Measurements from ENCODE around the gene RAD51B. TPM values are rescaled to one million over a fixed set of nuclear protein-coding genes. Genes with fewer than 3 reads are reported as not detected.

The RAD51B gene
- total RNA-seq, 2 donors from 2014 or later: 22.8 to 33.8 TPM

- no peak for TF ChIP-seq CTCF (conservative IDR thresholded peaks at IDR 0.05)
- Histone ChIP-seq H3K9me3 (ENCODE audit: control insufficient read depth, low read length) (no peaks in the 10 kb centered on the region), H3K4me1 (ENCODE audit: control insufficient read depth, insufficient read depth, low read length) (peaks cover 18% of the 10 kb centered on the region), H3K27me3 (ENCODE audit: control insufficient read depth, insufficient read depth, low read length, poor library complexity, severe bottlenecking) (no peaks in the 10 kb centered on the region), H3K27ac (ENCODE audit: low read depth, low read length) (no peak overlapping the region), H3K4me3 (ENCODE audit: low read length) (no peak overlapping the region), H3K9ac (ENCODE audit: extremely low read depth, low read length, poor library complexity, severe bottlenecking) (no peak overlapping the region), H3K36me3 (ENCODE audit: control insufficient read depth, insufficient read depth, low read length) (no peaks in the 10 kb centered on the region)
- Mint-ChIP-seq H3K4me1 (peaks cover 36% of the 10 kb centered on the region), H3K27me3 (ENCODE audit: insufficient read depth) (no peaks in the 10 kb centered on the region), H3K27ac (no peak overlapping the region), H3K9me3 (no peaks in the 10 kb centered on the region), H3K4me3 (no peak overlapping the region), H3K36me3 (ENCODE audit: low read depth) (no peaks in the 10 kb centered on the region)
- WGBS, 2 experiments (ENCODE audit: insufficient coverage in 1 of 2, insufficient read length in 1 of 2): 83 to 95% methylated on average over 3 of the region's 3 CpGs
- DNase-seq: no peak
Measured at GRCh38 chr14:68177728-68178127, 358.1 kb downstream of the RAD51B start.

- H3K36me3 ChIP-seq (ENCODE audit: control insufficient read depth, insufficient read depth, low read length): no peaks in the 10 kb centered on the region
- Mint-ChIP-seq H3K4me1 (peaks cover 30% of the 10 kb centered on the region), H3K27me3 (ENCODE audit: insufficient read depth) (no peaks in the 10 kb centered on the region), H3K27ac (no peak overlapping the region), H3K9me3 (no peaks in the 10 kb centered on the region), H3K4me3 (no peak overlapping the region), H3K36me3 (ENCODE audit: low read depth) (no peaks in the 10 kb centered on the region)
- no peaks in the 10 kb centered on the region for H3K9me3 ChIP-seq (ENCODE audit: control insufficient read depth, low read length)
- H3K4me3 ChIP-seq (ENCODE audit: low read length): no peak overlapping the region
- 92 to 93% methylated on average over 2 of the region's 2 CpGs for WGBS, 2 experiments (ENCODE audit: insufficient coverage in 1 of 2, insufficient read length in 1 of 2)
- H3K27me3 ChIP-seq (ENCODE audit: control insufficient read depth, insufficient read depth, low read length, poor library complexity, severe bottlenecking): no peaks in the 10 kb centered on the region
- H3K27ac ChIP-seq (ENCODE audit: low read depth, low read length): no peak overlapping the region
- H3K9ac ChIP-seq (ENCODE audit: extremely low read depth, low read length, poor library complexity, severe bottlenecking): no peak overlapping the region
- peaks cover 13% of the 10 kb centered on the region for H3K4me1 ChIP-seq (ENCODE audit: control insufficient read depth, insufficient read depth, low read length)
- no peak for TF ChIP-seq CTCF (conservative IDR thresholded peaks at IDR 0.05)
- DNase-seq: no peak
Measured at GRCh38 chr14:68178282-68178681, 358.7 kb downstream of the RAD51B start.

- WGBS, 2 experiments (ENCODE audit: insufficient coverage in 1 of 2, insufficient read length in 1 of 2): 85 to 93% methylated on average over 2 of the region's 3 CpGs
- H3K27me3 Mint-ChIP-seq (ENCODE audit: insufficient read depth): no peaks in the 10 kb centered on the region
- Histone ChIP-seq H3K9me3 (ENCODE audit: control insufficient read depth, low read length) (no peaks in the 10 kb centered on the region), H3K27me3 (ENCODE audit: control insufficient read depth, insufficient read depth, low read length, poor library complexity, severe bottlenecking) (no peaks in the 10 kb centered on the region), H3K27ac (ENCODE audit: low read depth, low read length) (no peak overlapping the region), H3K9ac (ENCODE audit: extremely low read depth, low read length, poor library complexity, severe bottlenecking) (no peak overlapping the region), H3K4me1 (ENCODE audit: control insufficient read depth, insufficient read depth, low read length) (peaks cover 12% of the 10 kb centered on the region), H3K4me3 (ENCODE audit: low read length) (no peak overlapping the region), H3K36me3 (ENCODE audit: control insufficient read depth, insufficient read depth, low read length) (no peaks in the 10 kb centered on the region)
- H3K27ac Mint-ChIP-seq: no peak overlapping the region
- no peak for DNase-seq
- H3K4me1 Mint-ChIP-seq: peaks cover 28% of the 10 kb centered on the region
- no peaks in the 10 kb centered on the region for H3K36me3 Mint-ChIP-seq (ENCODE audit: low read depth)
- TF ChIP-seq CTCF (conservative IDR thresholded peaks at IDR 0.05): no peak
- H3K4me3 Mint-ChIP-seq: no peak overlapping the region
- H3K9me3 Mint-ChIP-seq: no peaks in the 10 kb centered on the region
Measured at GRCh38 chr14:68181519-68182326, 362.1 kb downstream of the RAD51B start.

Measured in endodermal cell (in vitro differentiated cells).